ENCODE measurements around the gene CYRIA. TPM values are rescaled to one million over a fixed set of nuclear protein-coding genes. Genes with fewer than 3 reads are reported as not detected.

Gene CYRIA
- total RNA-seq, 1 experiment from 2014 or later = 0.19 TPM

GRCh38 chr2:16620590-16620989 lies 45.0 kb downstream of the CYRIA start:
- Mint-ChIP-seq H3K27me3 (ENCODE audit: unreplicated experiment) (peaks cover 47% of the 10 kb centered on the region), H3K4me3 (ENCODE audit: low read depth, unreplicated experiment) (no peak overlapping the region), H3K36me3 (ENCODE audit: insufficient read depth, unreplicated experiment) (no peaks in the 10 kb centered on the region), H3K4me1 (ENCODE audit: low read depth, unreplicated experiment) (peaks cover 11% of the 10 kb centered on the region), H3K9me3 (ENCODE audit: low read depth, unreplicated experiment) (no peaks in the 10 kb centered on the region), H3K27ac (ENCODE audit: unreplicated experiment) (no peak overlapping the region)
- no peak for DNase-seq
- TF ChIP-seq, protein P1, sequence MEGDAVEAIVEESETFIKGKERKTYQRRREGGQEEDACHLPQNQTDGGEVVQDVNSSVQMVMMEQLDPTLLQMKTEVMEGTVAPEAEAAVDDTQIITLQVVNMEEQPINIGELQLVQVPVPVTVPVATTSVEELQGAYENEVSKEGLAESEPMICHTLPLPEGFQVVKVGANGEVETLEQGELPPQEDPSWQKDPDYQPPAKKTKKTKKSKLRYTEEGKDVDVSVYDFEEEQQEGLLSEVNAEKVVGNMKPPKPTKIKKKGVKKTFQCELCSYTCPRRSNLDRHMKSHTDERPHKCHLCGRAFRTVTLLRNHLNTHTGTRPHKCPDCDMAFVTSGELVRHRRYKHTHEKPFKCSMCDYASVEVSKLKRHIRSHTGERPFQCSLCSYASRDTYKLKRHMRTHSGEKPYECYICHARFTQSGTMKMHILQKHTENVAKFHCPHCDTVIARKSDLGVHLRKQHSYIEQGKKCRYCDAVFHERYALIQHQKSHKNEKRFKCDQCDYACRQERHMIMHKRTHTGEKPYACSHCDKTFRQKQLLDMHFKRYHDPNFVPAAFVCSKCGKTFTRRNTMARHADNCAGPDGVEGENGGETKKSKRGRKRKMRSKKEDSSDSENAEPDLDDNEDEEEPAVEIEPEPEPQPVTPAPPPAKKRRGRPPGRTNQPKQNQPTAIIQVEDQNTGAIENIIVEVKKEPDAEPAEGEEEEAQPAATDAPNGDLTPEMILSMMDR (IDR thresholded peaks at IDR 0.05; ENCODE audit: unreplicated experiment) = no peak
- intact Hi-C loops (cut with micrococcal nuclease; ENCODE audit: unreplicated experiment) = no loop called here
- BruUV-seq (replicated peaks) = no TSS peak
- CTCF ChIA-PET = interaction anchor here (1.3 kb wide), 1 partner anchor 10 kb away, joined by 3 read pairs; no protein-coding TSS in a partner anchor

DNA sequence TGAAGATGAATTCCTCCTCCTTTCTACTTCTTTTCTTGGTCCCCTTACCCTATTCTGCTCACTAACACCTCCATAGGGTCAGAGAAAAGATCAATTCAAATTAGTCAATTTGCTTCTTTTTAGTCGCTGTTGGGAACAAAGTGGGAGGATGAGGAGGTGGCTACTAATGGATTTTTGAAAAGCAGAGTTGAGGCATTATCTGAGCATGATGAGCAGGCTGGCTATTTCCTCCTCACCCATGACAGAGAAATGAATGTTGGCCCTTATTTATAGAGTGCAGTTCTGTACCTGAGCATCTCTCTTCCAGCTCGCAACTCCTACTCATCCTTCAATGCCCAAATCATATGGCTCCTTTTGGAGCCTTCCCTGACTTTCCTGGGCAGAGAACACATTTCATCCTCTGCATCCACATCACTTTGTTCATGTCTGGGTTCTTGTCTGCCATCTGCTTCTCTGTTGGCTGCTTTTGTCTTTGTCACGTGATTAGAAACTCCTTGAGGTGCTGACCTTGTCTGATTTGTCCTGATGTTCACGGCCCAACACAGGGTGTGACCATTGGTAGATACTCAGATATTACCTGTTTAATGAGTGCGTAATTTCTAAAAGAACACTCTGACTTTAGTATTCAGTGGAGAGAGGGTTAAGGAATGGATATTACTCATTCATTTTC lies 45.9 kb downstream of the CYRIA start:
- no TSS peak for BruUV-seq (replicated peaks)
- Mint-ChIP-seq H3K27ac (ENCODE audit: unreplicated experiment) (no peak overlapping the region), H3K27me3 (ENCODE audit: unreplicated experiment) (peaks cover 56% of the 10 kb centered on the region), H3K36me3 (ENCODE audit: insufficient read depth, unreplicated experiment) (no peaks in the 10 kb centered on the region), H3K4me3 (ENCODE audit: low read depth, unreplicated experiment) (no peak overlapping the region), H3K9me3 (ENCODE audit: low read depth, unreplicated experiment) (no peaks in the 10 kb centered on the region), H3K4me1 (ENCODE audit: low read depth, unreplicated experiment) (peaks cover 12% of the 10 kb centered on the region)
- intact Hi-C loops (cut with micrococcal nuclease; ENCODE audit: unreplicated experiment) = no loop called here
- CTCF ChIA-PET = interaction anchor here (1.3 kb wide), 1 partner anchor 11 kb away, joined by 3 read pairs; no protein-coding TSS in a partner anchor
- TF ChIP-seq, protein P1 (IDR thresholded peaks at IDR 0.05; ENCODE audit: unreplicated experiment) = no peak
- no peak for DNase-seq

DNA sequence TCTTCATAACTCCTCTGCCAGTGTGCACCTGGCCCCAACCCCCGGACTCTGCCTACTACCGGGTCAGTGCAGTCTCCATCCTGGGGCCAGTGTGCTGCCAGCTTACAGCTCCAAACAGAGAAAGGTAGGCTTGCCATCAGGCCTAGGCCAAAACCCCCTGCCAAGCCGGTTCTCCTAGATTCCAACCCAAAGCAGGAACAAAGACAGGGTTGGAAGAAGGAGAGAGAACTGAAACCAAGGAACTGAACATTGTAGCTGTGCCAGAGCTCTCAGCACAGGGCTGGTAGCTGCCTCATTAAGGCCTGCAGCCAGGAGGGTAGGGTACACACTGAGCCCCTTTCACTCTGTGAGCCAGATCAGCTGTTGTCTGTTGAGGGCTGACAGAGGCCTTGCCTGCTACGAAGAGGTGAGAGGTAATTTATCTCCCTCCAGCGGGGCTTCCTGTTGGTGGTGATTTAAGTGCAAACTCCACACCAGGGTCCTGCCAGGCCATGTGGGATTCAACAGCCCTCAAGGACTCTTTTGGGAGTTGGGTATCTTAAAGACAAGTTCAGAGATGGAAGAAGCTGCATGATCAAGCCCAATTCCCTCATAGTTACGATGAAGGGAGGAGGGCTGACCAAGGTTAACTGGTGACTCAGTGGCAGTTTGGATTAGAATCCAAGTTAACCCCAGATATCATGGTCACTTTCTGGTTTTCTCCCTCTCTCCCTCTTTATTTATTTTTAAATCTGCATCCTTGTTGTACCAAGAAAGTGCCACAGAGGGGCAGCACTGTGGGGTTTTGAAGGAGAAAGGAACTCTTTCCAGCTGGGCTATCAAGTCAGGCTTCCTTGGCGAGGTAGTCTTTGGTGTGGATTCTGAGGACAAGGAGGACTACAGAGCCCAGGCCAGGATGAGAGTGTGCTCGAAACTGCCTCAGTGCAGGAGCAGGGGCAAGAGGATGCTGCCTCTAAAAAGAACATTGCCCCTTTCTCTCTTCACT lies 48.1 kb downstream of the CYRIA start:
- peak; percentile 68 for DNase-seq
- intact Hi-C loops (cut with micrococcal nuclease; ENCODE audit: unreplicated experiment) = no loop called here
- Mint-ChIP-seq H3K27ac (ENCODE audit: unreplicated experiment) (no peak overlapping the region), H3K4me3 (ENCODE audit: low read depth, unreplicated experiment) (no peak overlapping the region), H3K9me3 (ENCODE audit: low read depth, unreplicated experiment) (no peaks in the 10 kb centered on the region), H3K4me1 (ENCODE audit: low read depth, unreplicated experiment) (peaks cover 12% of the 10 kb centered on the region), H3K36me3 (ENCODE audit: insufficient read depth, unreplicated experiment) (no peaks in the 10 kb centered on the region), H3K27me3 (ENCODE audit: unreplicated experiment) (peaks cover 60% of the 10 kb centered on the region)
- no TSS peak for BruUV-seq (replicated peaks)
- TF ChIP-seq, protein P1 (IDR thresholded peaks at IDR 0.05; ENCODE audit: unreplicated experiment) = peak; percentile 24
- CTCF ChIA-PET = interaction anchor here (1.1 kb wide), 1 partner anchor 139 kb away, joined by 5 read pairs; no protein-coding TSS in a partner anchor
